H9 (cell line): ENCODE results near the gene VEZT. TPM values are rescaled to one million over a fixed set of nuclear protein-coding genes. Genes with fewer than 3 reads are reported as not detected.

Experiments used
- DNase-seq: peaks from one replicate; pipeline ENCODE4 v3.0.0-alpha.2; 2017
- H2AFZ ChIP-seq: one replicate; pipeline ENCODE4 v1.6.1; 2013; ENCODE audit warnings: mild to moderate bottlenecking, low read length, control low read depth, moderate library complexity
- H2AK5ac ChIP-seq: 2 replicates; pipeline ENCODE4 v1.6.1; 2013; ENCODE audit warnings: low read length, control low read depth, mixed read lengths; ENCODE audit not compliant: insufficient read length
- H2BK120ac ChIP-seq: one replicate; pipeline ENCODE4 v1.6.1; 2013; ENCODE audit warnings: low read depth, mild to moderate bottlenecking, low read length, control low read depth, inconsistent platforms; ENCODE audit not compliant: poor library complexity, severe bottlenecking
- H2BK12ac ChIP-seq: 2 replicates; pipeline ENCODE4 v1.6.1; 2013; ENCODE audit warnings: low read length, control low read depth, mixed read lengths, low read depth; ENCODE audit not compliant: insufficient read length
- H2BK15ac ChIP-seq: 2 replicates; pipeline ENCODE4 v1.6.1; 2013; ENCODE audit warnings: low read depth, low read length, control low read depth
- H2BK20ac ChIP-seq: one replicate; pipeline ENCODE4 v1.6.1; 2013; ENCODE audit warnings: low read depth, mild to moderate bottlenecking, low read length, control low read depth, inconsistent platforms; ENCODE audit not compliant: poor library complexity, severe bottlenecking
- H2BK5ac ChIP-seq: 2 replicates; pipeline ENCODE4 v1.6.1; 2013; ENCODE audit warnings: low read length, control low read depth, mixed read lengths; ENCODE audit not compliant: insufficient read length
- H3K14ac ChIP-seq: 2 replicates; pipeline ENCODE4 v1.6.1; 2013; ENCODE audit warnings: low read length, control low read depth; ENCODE audit not compliant: insufficient read depth
- H3K18ac ChIP-seq: 2 replicates; pipeline ENCODE4 v1.6.1; 2013; ENCODE audit warnings: low read depth, mild to moderate bottlenecking, mixed read lengths, low read length, control low read depth; ENCODE audit not compliant: insufficient read length
- H3K23ac ChIP-seq: 2 replicates; pipeline ENCODE4 v1.6.1; 2013; ENCODE audit warnings: low read length, control low read depth, mixed read lengths, low read depth; ENCODE audit not compliant: insufficient read length
- H3K23me2 ChIP-seq: 2 replicates; pipeline ENCODE4 v1.6.1; 2013; ENCODE audit warnings: low read depth, mild to moderate bottlenecking, mixed read lengths, low read length, control low read depth; ENCODE audit not compliant: insufficient read length, poor library complexity, severe bottlenecking
- H3K27ac ChIP-seq: 2 replicates; pipeline ENCODE4 v1.5.1; 2013; ENCODE audit warnings: low read length, control low read depth, mixed read lengths, low read depth; ENCODE audit not compliant: insufficient read length
- H3K27me3 ChIP-seq: 2 replicates; pipeline ENCODE4 v1.6.1; 2013; ENCODE audit warnings: low read length, control low read depth, inconsistent platforms; ENCODE audit not compliant: insufficient read depth
- H3K4ac ChIP-seq: 2 replicates; pipeline ENCODE4 v1.6.1; 2013; ENCODE audit warnings: low read depth, mild to moderate bottlenecking, control low read depth, inconsistent platforms, low read length, moderate library complexity
- H3K4me1 ChIP-seq: 2 replicates; pipeline ENCODE4 v1.6.1; 2013; ENCODE audit warnings: low read length, control low read depth, inconsistent platforms; ENCODE audit not compliant: insufficient read depth
- H3K4me2 ChIP-seq: 2 replicates; pipeline ENCODE4 v1.6.1; 2013; ENCODE audit warnings: low read length, control low read depth, mixed read lengths; ENCODE audit not compliant: insufficient read length, insufficient read depth
- H3K56ac ChIP-seq: 2 replicates; pipeline ENCODE4 v1.6.1; 2013; ENCODE audit warnings: low read depth, mild to moderate bottlenecking, mixed read lengths, low read length, control low read depth; ENCODE audit not compliant: insufficient read length
- H3K79me1 ChIP-seq: 2 replicates; pipeline ENCODE4 v1.6.1; 2013; ENCODE audit warnings: low read depth, mild to moderate bottlenecking, moderate library complexity, low read length, control low read depth, inconsistent platforms; ENCODE audit not compliant: insufficient read depth, poor library complexity, severe bottlenecking
- H3K79me2 ChIP-seq: 2 replicates; pipeline ENCODE4 v1.6.1; 2013; ENCODE audit warnings: low read length, control low read depth, inconsistent platforms; ENCODE audit not compliant: insufficient read depth
- H3K9ac ChIP-seq: 2 replicates; pipeline ENCODE4 v1.6.1; 2013; ENCODE audit warnings: low read length, control low read depth, mixed read lengths; ENCODE audit not compliant: insufficient read length; ENCODE audit errors: extremely low read depth
- H3K9me3 ChIP-seq: one replicate; pipeline ENCODE4 v1.6.1; 2013; ENCODE audit warnings: low read depth, low read length, inconsistent platforms; ENCODE audit not compliant: control insufficient read depth
- H3T11ph ChIP-seq: one replicate; pipeline ENCODE4 v1.6.1; 2013; ENCODE audit warnings: mild to moderate bottlenecking, low read length, control low read depth, inconsistent platforms
- H4K20me1 ChIP-seq: one replicate; pipeline ENCODE4 v1.6.1; 2013; ENCODE audit not compliant: control insufficient read depth, insufficient read length, insufficient read depth
- H4K5ac ChIP-seq: 2 replicates; pipeline ENCODE4 v1.6.1; 2013; ENCODE audit warnings: low read depth, mild to moderate bottlenecking, mixed read lengths, low read length, control low read depth; ENCODE audit not compliant: insufficient read length
- H4K8ac ChIP-seq: replicated peaks from 2 replicates; pipeline ENCODE4 v1.6.1; 2013; ENCODE audit warnings: low read length, control low read depth, mixed read lengths, low read depth; ENCODE audit not compliant: insufficient read length
- H4K91ac ChIP-seq: 2 replicates; pipeline ENCODE4 v1.6.1; 2013; ENCODE audit warnings: low read depth, mild to moderate bottlenecking, moderate library complexity, mixed read lengths, low read length, control low read depth; ENCODE audit not compliant: insufficient read length
- H3K27ac Mint-ChIP-seq, 3 experiments: 2 replicates in 2 of 3; 3 replicates in 1 of 3; pipeline ENCODE4 v1.8.0; 2020 to 2021; ENCODE audit warnings: mixed read lengths in 3 of 3, mild to moderate bottlenecking in 1 of 3, moderate library complexity in 1 of 3
- H3K27me3 Mint-ChIP-seq: 2 replicates; pipeline ENCODE4 v1.8.0; 2021; ENCODE audit warnings: low read depth, mild to moderate bottlenecking, moderate library complexity, mixed read lengths
- H3K36me3 Mint-ChIP-seq, 3 experiments: 2 replicates in 2 of 3; 3 replicates in 1 of 3; pipeline ENCODE4 v1.8.0; 2020 to 2021; ENCODE audit warnings: low read depth in 3 of 3, mixed read lengths in 3 of 3; ENCODE audit not compliant: insufficient read depth in 1 of 3
- H3K4me1 Mint-ChIP-seq, 2 experiments: 2 replicates each; pipeline ENCODE4 v1.8.0; 2020; ENCODE audit warnings: mixed read lengths in 2 of 2
- H3K4me3 Mint-ChIP-seq, 2 experiments: 2 replicates in 1 of 2; 3 replicates in 1 of 2; pipeline ENCODE4 v1.8.0; 2020 to 2021; ENCODE audit warnings: mild to moderate bottlenecking in 2 of 2, mixed read lengths in 2 of 2, moderate library complexity in 1 of 2
- H3K9me3 Mint-ChIP-seq, 2 experiments: 2 replicates in 1 of 2; 3 replicates in 1 of 2; pipeline ENCODE4 v1.8.0; 2020; ENCODE audit warnings: mild to moderate bottlenecking in 2 of 2, mixed read lengths in 2 of 2, moderate library complexity in 1 of 2
- CTCF ChIP-seq: fragments of 200-600 bp; sonication (generic); conservative IDR thresholded peaks from 3 replicates; pipeline ENCODE4 v1.8.0; 2021; ENCODE audit warnings: antibody characterized with exemption, mild to moderate bottlenecking
- WGBS: extraction: QIAGEN DNeasy Blood & Tissue Kit; methylation state at CpG from one replicate; pipeline ENCODE4 v1.1.7; 2013; ENCODE audit warnings: missing lambda C conversion rate, low lambda C conversion rate, mixed read lengths; ENCODE audit not compliant: insufficient read length; ENCODE audit errors: extremely low coverage; 5-methylcytosine and 5-hydroxymethylcytosine counted together
- total RNA-seq: library from RNA; stranded (reverse); gene quantifications from 2 replicates; pipeline ENCODE4 v1.2.1, GENCODE V29; 2021

VEZT gene
- total RNA-seq, 1 experiment from 2014 or later: 69.8 TPM

GRCh38 chr12:95259368-95259767 is 41.8 kb downstream of the VEZT start:
- Histone ChIP-seq H4K20me1 (no peaks in the 10 kb centered on the region), H3K4me2 (no peak overlapping the region), H2AK5ac (no peak overlapping the region), H2BK12ac (no peak overlapping the region), H2BK15ac (no peak overlapping the region), H4K91ac (no peak overlapping the region), H3K4me1 (no peaks in the 10 kb centered on the region; the same call in 1 of the 2 replicates), H3K9ac (no peak overlapping the region), H3K9me3 (no peaks in the 10 kb centered on the region), H3T11ph (no peak overlapping the region), H2BK20ac (no peak overlapping the region), H4K8ac (no peak overlapping the region), H3K23ac (no peak overlapping the region), H3K27me3 (no peaks in the 10 kb centered on the region), H3K14ac (no peak overlapping the region), H3K27ac (no peak overlapping the region), H3K4ac (no peak overlapping the region), H2BK120ac (no peak overlapping the region), H3K79me2 (no peaks in the 10 kb centered on the region; the same call in 1 of the 2 replicates), H2AFZ (no peak overlapping the region), H3K79me1 (no peaks in the 10 kb centered on the region), H3K56ac (no peak overlapping the region), H3K18ac (no peak overlapping the region), H3K23me2 (no peaks in the 10 kb centered on the region), H2BK5ac (no peak overlapping the region), H4K5ac (no peak overlapping the region)
- no peak for DNase-seq
- H3K27ac Mint-ChIP-seq: peak overlapping the region in 1 of 3 experiments; percentile 42; a peak in 2 of 7 replicates
- no CpG with 5 or more reads among the region's 1 CpG for WGBS
- peaks cover 41% of the 10 kb centered on the region in 2 experiments for H3K4me1 Mint-ChIP-seq
- TF ChIP-seq CTCF: no peak
- no peak overlapping the region for H3K4me3 Mint-ChIP-seq
- H3K27me3 Mint-ChIP-seq: no peaks in the 10 kb centered on the region
- no peaks in the 10 kb centered on the region for H3K9me3 Mint-ChIP-seq
- H3K36me3 Mint-ChIP-seq: peaks cover 19 to 42% (median 36%) of the 10 kb centered on the region in 3 experiments; a peak in 6 of 7 replicates
